AG09319 (cell line): Measurements from ENCODE around the gene FRRS1L.
A peak's percentile ranks its signal among the peaks of the same experiment; 100 is the strongest.

ENCODE experiments used
- DNase-seq: peaks from one replicate; pipeline ENCODE4 v3.0.0-alpha.2; 2010; ENCODE audit warnings: low read depth; ENCODE audit errors: extremely low read depth
- TF ChIP-seq, protein P1 (sequence below): IDR thresholded peaks from 2 replicates; pipeline ENCODE4 v1.5.1; 2011; ENCODE audit warnings: low read depth, mild to moderate bottlenecking, inconsistent platforms, low read length, moderate library complexity

Gene FRRS1L

DNA sequence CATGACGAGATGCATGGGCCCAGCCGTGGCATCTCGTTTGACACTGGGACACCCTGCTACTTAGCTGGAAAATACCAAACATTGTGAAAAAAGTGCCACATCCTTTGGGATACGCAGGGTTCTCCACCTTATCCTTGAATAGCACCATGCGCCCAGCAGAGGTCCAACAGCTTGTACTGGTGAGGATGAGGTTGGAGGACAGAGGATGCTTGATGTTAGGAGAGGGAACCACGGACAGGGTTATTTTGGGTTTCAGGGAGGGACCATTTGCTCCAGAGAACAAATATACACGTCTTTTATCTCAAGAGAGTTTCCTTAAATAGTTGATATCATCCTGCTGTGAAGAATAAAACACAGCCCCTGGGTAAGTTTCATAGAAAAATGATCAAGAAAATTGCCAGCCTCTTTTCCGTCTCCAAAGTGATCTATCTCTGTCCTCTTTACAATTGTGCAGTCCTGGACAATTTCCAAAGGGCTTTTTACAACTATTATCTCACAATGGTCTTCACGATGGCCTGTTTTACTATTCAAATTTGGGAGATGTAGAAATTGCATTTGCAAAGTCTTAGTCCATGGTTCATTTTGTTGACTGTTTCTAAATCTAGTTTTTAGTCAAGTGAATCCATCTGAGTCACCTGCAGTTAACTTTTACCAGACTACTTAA lies 19.9 kb upstream of the FRRS1L start:
- TF ChIP-seq, protein P1, sequence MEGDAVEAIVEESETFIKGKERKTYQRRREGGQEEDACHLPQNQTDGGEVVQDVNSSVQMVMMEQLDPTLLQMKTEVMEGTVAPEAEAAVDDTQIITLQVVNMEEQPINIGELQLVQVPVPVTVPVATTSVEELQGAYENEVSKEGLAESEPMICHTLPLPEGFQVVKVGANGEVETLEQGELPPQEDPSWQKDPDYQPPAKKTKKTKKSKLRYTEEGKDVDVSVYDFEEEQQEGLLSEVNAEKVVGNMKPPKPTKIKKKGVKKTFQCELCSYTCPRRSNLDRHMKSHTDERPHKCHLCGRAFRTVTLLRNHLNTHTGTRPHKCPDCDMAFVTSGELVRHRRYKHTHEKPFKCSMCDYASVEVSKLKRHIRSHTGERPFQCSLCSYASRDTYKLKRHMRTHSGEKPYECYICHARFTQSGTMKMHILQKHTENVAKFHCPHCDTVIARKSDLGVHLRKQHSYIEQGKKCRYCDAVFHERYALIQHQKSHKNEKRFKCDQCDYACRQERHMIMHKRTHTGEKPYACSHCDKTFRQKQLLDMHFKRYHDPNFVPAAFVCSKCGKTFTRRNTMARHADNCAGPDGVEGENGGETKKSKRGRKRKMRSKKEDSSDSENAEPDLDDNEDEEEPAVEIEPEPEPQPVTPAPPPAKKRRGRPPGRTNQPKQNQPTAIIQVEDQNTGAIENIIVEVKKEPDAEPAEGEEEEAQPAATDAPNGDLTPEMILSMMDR, result no peak
- DNase-seq, result no peak

DNA sequence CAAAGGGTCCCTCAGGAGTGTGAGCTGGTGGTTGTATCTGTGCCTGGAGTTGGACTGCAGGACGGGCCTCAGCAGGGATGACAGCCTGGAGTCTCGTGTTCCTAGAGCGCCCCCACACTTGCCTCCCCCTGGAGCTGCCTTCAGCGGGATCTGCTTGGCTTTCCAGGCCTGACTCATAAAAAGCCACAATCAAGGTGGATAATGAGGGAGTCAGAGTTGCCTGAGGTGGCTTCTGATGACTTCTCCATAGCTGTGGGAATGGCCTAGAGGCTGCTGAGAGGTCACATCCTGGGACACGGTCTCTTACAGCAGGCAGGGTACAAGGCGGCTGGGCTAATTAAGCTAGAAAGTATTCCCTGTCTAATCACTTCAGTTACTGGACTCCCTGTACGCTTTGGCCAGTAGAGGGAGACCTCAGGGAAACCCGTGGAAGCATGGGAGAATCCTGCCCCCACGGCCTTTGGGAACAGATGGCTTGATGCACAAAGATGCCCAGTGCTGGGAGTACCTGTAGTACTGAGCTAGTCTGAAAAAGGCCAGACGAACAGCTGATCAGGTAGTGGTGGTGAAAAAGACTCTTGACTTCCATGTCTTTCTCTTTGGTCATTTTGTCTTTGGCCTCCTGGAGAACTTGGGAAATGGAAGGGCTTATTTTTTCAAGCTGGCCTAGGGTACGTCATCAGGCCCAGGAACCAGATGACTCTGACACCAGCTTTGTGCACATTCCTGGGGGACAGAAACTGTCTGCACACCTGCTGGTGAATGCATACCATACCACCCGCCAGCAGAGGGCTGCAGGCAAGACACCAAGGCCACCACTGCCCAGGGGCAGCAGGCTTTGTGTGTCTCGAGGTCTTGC lies 16.1 kb upstream of the FRRS1L start:
- no peak for DNase-seq
- TF ChIP-seq, protein P1, result peak; percentile 54

DNA sequence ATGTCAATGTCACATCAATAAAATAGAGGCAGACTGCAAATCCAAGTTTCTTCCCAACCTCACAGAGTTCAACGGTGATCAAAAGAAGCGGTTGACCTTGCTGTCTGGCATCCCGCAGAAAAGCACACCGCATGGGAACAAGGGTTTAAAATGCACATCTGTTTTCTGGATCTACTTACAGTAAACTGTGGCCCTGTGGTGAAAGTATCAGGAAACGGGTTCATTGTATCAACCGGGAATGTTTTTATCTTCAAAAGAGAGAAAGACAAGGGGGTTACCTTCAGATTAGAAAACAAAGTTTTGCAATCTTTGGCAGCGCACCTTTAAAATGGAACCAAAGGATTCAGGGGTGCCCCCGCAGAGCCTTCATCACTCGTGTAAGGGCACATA lies 15.5 kb upstream of the FRRS1L start:
- DNase-seq, result no peak
- TF ChIP-seq, protein P1, result no peak

DNA sequence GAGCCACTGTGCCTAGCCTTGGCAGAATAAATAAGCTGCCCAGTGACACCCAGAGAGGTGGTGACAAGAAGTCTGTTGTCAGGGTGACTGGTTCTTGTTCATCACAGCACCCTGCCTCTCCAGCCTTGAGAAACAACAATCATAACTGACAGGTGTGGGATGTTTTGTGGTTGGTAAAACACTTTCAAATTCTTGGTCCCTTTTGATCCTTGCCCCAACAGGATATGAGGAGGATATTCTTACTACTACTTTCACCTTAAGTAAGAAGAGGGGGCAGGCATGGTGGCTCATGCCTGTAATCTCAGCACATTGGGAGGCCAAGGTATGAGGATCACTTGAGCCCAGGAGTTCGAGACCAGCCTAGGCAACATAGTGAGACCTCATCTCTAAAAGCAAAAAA lies 14.2 kb upstream of the FRRS1L start:
- TF ChIP-seq, protein P1, result no peak
- no peak for DNase-seq

DNA sequence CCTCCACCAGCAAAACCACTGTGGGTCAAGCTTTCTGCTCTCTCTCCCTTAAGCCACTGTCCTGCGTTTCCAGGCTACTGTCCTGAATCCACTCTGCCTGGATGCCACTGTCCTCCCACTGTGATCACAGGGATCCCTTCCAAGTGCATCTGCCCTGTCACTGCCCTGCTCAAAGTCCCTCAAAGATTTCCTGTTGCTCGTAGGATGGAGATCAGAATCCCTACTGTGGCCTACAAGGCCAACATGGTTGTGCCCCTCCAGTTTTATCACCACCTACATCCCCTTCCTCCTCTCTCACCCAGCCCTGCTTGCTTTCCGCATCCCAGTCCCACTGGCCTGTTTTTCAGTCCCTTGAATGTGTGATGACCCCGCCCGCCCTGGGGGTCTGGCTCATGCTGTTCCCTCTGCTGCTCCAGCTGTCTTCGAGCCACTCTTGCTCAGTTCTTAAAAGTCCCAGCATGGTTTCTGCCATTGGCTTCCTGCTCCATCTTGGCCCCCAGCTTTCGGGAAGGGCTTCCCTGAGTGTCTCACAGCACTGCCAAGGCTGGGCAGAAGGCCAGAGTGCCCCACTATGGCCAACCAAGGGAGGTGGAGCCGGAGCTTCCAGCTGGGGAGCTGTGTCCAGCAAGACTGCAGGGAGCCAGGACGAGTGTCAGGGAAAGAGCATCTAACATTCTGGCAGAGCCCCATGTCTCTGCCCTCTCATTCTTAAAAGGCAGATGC lies 12.9 kb upstream of the FRRS1L start:
- TF ChIP-seq, protein P1, result no peak
- no peak for DNase-seq

DNA sequence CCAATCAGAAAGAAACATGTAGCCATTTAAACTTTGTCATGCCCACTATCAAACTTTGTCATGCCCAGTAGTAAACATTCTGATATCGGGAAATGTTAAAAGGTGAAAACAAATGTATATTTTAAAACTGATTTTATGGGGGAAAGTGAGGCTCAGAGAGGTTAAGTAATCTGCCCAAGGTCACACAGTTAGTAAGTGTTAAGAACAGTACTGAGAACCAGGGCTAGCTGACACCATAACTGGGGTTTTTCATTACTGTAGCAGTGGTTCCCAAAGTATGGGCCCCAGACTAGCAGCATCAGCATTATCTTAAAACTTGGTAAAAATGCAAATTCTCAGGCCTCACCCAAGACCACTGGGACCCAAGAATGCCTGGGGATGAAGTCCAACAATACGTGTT lies 9.9 kb upstream of the FRRS1L start:
- TF ChIP-seq, protein P1, result no peak
- no peak for DNase-seq

DNA sequence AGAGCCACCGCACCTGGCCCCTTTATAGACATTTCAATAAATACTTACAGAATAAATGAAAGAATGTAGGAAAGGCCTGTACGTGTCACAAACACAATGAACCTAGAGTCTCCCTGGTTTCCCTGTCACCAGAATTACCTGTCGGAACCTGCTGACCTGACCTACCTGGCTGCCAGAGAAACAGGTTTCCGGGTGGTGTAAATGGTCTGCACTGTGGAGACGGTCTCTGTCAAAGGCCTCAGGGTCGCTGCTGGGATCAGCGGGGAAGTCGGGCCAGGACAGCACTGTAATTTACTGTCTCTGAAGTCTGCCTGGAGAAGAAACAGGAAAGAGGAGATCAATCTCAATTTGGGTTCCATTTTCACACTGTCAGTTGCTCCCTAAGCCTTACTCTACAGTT lies 9.3 kb upstream of the FRRS1L start:
- TF ChIP-seq, protein P1, result no peak
- no peak for DNase-seq
